Activated CD4-positive, CD25-positive, alpha-beta regulatory T cell (primary cell): Measurements from ENCODE around the gene TMEM161B.
"Not testable (repeated sequence)": the region's sequence is repeated elsewhere in the genome, so short reads cannot be mapped to it uniquely, and the experiment has no call there.

Experiments
- DNase-seq, 4 experiments: peaks; one replicate each; lab custom pipeline; 2025; lab: John Stamatoyannopoulos, UW

TMEM161B gene

GRCh38 chr5:88248743-88249540 is 19.7 kb downstream of the TMEM161B start:
- DNase-seq = no peak

- no peak for DNase-seq
Observed at GRCh38 chr5:88248094-88248493, 20.6 kb downstream of the TMEM161B start.

GRCh38 chr5:88245893-88246244 is 22.8 kb downstream of the TMEM161B start:
- DNase-seq = no peak

GRCh38 chr5:88245241-88245892 is 23.3 kb downstream of the TMEM161B start:
- DNase-seq = no peak

- DNase-seq = no peak
Observed at GRCh38 chr5:88244686-88245085, 24.0 kb downstream of the TMEM161B start.

- not testable (repeated sequence) for DNase-seq
Observed at GRCh38 chr5:88243493-88243892, 25.2 kb downstream of the TMEM161B start.

- no peak for DNase-seq
Observed at GRCh38 chr5:88238732-88239131, 29.9 kb downstream of the TMEM161B start.

GRCh38 chr5:88236866-88237642 is 31.6 kb downstream of the TMEM161B start:
- no peak for DNase-seq

- no peak for DNase-seq
Observed at GRCh38 chr5:88235828-88236227, 32.8 kb downstream of the TMEM161B start.

- no peak for DNase-seq
Observed at GRCh38 chr5:88235346-88235745, 33.3 kb downstream of the TMEM161B start.

- no peak for DNase-seq
Observed at GRCh38 chr5:88230546-88231066, 38.0 kb downstream of the TMEM161B start.

- no peak for DNase-seq
Observed at GRCh38 chr5:88226881-88227450, 41.7 kb downstream of the TMEM161B start.

GRCh38 chr5:88214655-88215054 is 54.0 kb downstream of the TMEM161B start:
- DNase-seq = no peak

GRCh38 chr5:88207575-88207974 is 61.1 kb downstream of the TMEM161B start:
- DNase-seq = no peak

GRCh38 chr5:88203981-88204750 is 64.5 kb downstream of the TMEM161B start:
- no peak for DNase-seq

- DNase-seq = no peak
Observed at GRCh38 chr5:88195636-88196035, 73.0 kb downstream of the TMEM161B start.

GRCh38 chr5:88193896-88194295 is 74.7 kb downstream of the TMEM161B start:
- DNase-seq = no peak

GRCh38 chr5:88190106-88190834 is 78.4 kb downstream of the TMEM161B start:
- no peak for DNase-seq

- DNase-seq = not testable (repeated sequence)
Observed at GRCh38 chr5:88189484-88189883, 79.2 kb downstream of the TMEM161B start.

GRCh38 chr5:88188458-88189132 is 80.0 kb downstream of the TMEM161B start:
- DNase-seq = no peak
